Type B pancreatic cell (in vitro differentiated cells): ENCODE measurements around the gene ACAA1. TPM values are rescaled to one million over a fixed set of nuclear protein-coding genes. Genes with fewer than 3 reads are reported as not detected.
"Not testable (repeated sequence)": the region's sequence is repeated elsewhere in the genome, so short reads cannot be mapped to it uniquely, and the experiment has no call there.

Experiments used
- DNase-seq: peaks from one replicate; pipeline ENCODE4 v3.0.0; 2021; ENCODE audit warnings: mixed read lengths; ENCODE audit not compliant: unreplicated experiment; ENCODE audit errors: extremely low spot score
- H3K27ac Mint-ChIP-seq: 2 replicates; pipeline ENCODE4 v1.8.0; 2021; ENCODE audit warnings: mild to moderate bottlenecking, mixed read lengths
- H3K27me3 Mint-ChIP-seq: 2 replicates; pipeline ENCODE4 v1.8.0; 2021; ENCODE audit warnings: mixed read lengths
- H3K36me3 Mint-ChIP-seq: 2 replicates; pipeline ENCODE4 v1.8.0; 2021; ENCODE audit warnings: mixed read lengths
- H3K4me1 Mint-ChIP-seq: one replicate; pipeline ENCODE4 v1.8.0; 2021; ENCODE audit warnings: mixed read lengths; ENCODE audit not compliant: unreplicated experiment
- H3K4me3 Mint-ChIP-seq: 2 replicates; pipeline ENCODE4 v1.8.0; 2021; ENCODE audit warnings: mild to moderate bottlenecking, mixed read lengths
- H3K9me3 Mint-ChIP-seq: 2 replicates; pipeline ENCODE4 v1.8.0; 2021; ENCODE audit warnings: mixed read lengths
- total RNA-seq: library from RNA; stranded (reverse); gene quantifications from 2 replicates; pipeline ENCODE4 v1.2.1, GENCODE V29; 2021; ENCODE audit warnings: low replicate concordance
- TF ChIP-seq, protein P1 (sequence below): fragments of 200-600 bp; sonication (generic); conservative IDR thresholded peaks from 2 replicates; pipeline ENCODE4 v1.5.0; 2021; ENCODE audit warnings: antibody characterized with exemption, mild to moderate bottlenecking

The ACAA1 gene
- total RNA-seq, 1 donor from 2014 or later: 81.2 TPM

GRCh38 chr3:38137615-38138348 lies 855 bp upstream of the ACAA1 start:
- H3K27me3 Mint-ChIP-seq: no peaks in the 10 kb centered on the region
- H3K4me3 Mint-ChIP-seq: peak overlapping the region; percentile 92
- H3K4me1 Mint-ChIP-seq: peaks cover 43% of the 10 kb centered on the region
- no peak for DNase-seq
- no peaks in the 10 kb centered on the region for H3K9me3 Mint-ChIP-seq
- peak overlapping the region; percentile 95 for H3K27ac Mint-ChIP-seq
- TF ChIP-seq, protein P1, sequence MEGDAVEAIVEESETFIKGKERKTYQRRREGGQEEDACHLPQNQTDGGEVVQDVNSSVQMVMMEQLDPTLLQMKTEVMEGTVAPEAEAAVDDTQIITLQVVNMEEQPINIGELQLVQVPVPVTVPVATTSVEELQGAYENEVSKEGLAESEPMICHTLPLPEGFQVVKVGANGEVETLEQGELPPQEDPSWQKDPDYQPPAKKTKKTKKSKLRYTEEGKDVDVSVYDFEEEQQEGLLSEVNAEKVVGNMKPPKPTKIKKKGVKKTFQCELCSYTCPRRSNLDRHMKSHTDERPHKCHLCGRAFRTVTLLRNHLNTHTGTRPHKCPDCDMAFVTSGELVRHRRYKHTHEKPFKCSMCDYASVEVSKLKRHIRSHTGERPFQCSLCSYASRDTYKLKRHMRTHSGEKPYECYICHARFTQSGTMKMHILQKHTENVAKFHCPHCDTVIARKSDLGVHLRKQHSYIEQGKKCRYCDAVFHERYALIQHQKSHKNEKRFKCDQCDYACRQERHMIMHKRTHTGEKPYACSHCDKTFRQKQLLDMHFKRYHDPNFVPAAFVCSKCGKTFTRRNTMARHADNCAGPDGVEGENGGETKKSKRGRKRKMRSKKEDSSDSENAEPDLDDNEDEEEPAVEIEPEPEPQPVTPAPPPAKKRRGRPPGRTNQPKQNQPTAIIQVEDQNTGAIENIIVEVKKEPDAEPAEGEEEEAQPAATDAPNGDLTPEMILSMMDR: peak; percentile 50
- peaks cover 19% of the 10 kb centered on the region for H3K36me3 Mint-ChIP-seq

DNA sequence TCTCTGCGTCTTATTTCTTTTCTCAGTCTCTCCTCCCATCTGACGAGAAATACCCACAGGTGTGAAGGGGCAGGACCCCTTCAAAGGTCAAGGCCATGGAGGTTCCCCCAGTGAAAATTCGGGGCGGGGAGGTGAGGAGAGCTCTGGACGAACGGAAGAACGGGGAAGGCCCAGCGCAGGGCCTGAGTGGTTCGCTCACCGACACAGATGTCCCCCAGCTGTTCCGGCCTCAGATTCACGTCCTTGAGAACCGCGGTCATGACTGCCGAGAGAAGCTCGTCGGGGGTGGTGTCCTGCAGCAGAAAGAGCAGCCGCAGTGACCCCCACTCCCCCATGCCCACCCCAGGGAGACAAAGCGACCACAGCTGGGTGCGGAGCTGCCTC lies 542 bp downstream of the ACAA1 start:
- Mint-ChIP-seq H3K4me1 (peaks cover 43% of the 10 kb centered on the region), H3K4me3 (peak overlapping the region; percentile 92), H3K27ac (peak overlapping the region; percentile 85), H3K36me3 (peaks cover 20% of the 10 kb centered on the region), H3K9me3 (no peaks in the 10 kb centered on the region), H3K27me3 (no peaks in the 10 kb centered on the region)
- TF ChIP-seq, protein P1: no peak
- DNase-seq: no peak

DNA sequence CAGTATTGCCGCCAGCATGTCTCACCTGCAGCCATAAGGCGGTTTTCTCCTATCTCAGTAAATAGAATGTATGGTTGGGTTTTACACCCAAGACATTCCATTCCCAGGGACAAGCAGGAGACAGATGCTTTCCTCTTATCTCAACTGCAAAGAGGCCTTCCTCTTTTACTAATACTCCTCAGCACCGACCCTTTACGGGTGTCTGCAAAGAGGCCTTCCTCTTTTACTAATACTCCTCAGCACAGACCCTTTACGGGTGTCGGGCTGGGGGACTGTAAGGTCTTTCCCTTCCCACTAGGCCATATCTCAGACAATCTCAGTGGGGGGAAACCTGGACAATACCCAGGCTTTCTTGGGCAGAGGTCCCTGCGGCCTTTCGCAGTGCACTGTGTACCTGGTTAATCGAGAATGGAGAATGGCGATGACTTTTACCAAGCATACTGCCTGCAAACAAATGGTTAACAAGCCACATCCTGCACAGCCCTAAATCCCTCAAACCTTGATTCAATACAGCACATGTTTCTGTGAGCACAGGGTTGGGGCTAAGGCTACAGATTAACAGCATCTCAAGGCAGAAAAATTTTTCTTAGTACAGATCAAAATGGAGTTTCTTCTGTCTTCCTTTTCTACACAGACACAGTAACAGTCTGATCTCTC lies 1.2 kb downstream of the ACAA1 start:
- not testable (repeated sequence) for H3K27me3 Mint-ChIP-seq, H3K9me3 Mint-ChIP-seq, DNase-seq
- peaks cover 39% of the 10 kb centered on the region for H3K4me1 Mint-ChIP-seq
- H3K27ac Mint-ChIP-seq: peak overlapping the region; percentile 85
- H3K4me3 Mint-ChIP-seq: peak overlapping the region; percentile 92
- H3K36me3 Mint-ChIP-seq: peaks cover 17% of the 10 kb centered on the region

- not testable (repeated sequence) for DNase-seq
- peak overlapping the region; percentile 85 for H3K27ac Mint-ChIP-seq
- peak overlapping the region; percentile 92 for H3K4me3 Mint-ChIP-seq
These were observed 2.3 kb downstream of the ACAA1 start for GRCh38 chr3:38134517-38135143.

GRCh38 chr3:38133557-38134405 lies 3.1 kb downstream of the ACAA1 start:
- Mint-ChIP-seq H3K27me3 (no peaks in the 10 kb centered on the region), H3K27ac (peak overlapping the region; percentile 75), H3K4me3 (peak overlapping the region; percentile 72), H3K36me3 (peaks cover 26% of the 10 kb centered on the region), H3K9me3 (no peaks in the 10 kb centered on the region), H3K4me1 (peaks cover 39% of the 10 kb centered on the region)
- TF ChIP-seq, protein P1: no peak
- DNase-seq: no peak

More at GRCh38 chr3:38134517-38135143, 2.3 kb downstream of the ACAA1 start:
- peaks cover 22% of the 10 kb centered on the region for H3K36me3 Mint-ChIP-seq
- H3K4me1 Mint-ChIP-seq: peaks cover 39% of the 10 kb centered on the region
- not testable (repeated sequence) for H3K9me3 Mint-ChIP-seq, H3K27me3 Mint-ChIP-seq

DNA sequence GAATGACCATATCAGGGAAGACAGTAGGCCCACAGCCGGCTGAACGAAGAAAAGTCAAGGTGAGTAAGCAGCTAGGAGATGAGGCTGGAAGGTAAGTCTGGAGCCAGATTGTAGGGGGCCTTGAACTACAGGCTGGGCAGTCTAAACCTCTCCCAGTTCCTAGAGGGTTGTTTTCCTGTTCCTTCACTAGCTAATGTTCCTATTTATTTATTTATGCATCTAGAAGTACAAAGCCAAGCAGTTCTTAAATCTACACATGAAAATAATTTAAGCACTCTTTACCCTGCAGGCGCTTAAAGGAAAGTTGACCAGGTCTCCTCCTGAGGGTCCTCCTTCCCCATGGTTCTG lies 3.7 kb downstream of the ACAA1 start:
- TF ChIP-seq, protein P1: no peak
- no peak for DNase-seq
- Mint-ChIP-seq H3K27ac (peak overlapping the region; percentile 75), H3K4me1 (peaks cover 37% of the 10 kb centered on the region), H3K9me3 (no peaks in the 10 kb centered on the region), H3K4me3 (peak overlapping the region; percentile 72), H3K27me3 (no peaks in the 10 kb centered on the region), H3K36me3 (peaks cover 26% of the 10 kb centered on the region)
